Ishikawa (cell line): ENCODE data around the gene TBC1D2.
A peak's percentile ranks its signal among the peaks of the same experiment; 100 is the strongest.

Experiments used
- CEBPB ChIP-seq: IDR thresholded peaks from 2 replicates; pipeline ENCODE4 v1.6.1; 2012
- CREB1 ChIP-seq: IDR thresholded peaks from 2 replicates; pipeline ENCODE4 v1.6.1; 2012; ENCODE audit warnings: low read depth
- EGR1 ChIP-seq: IDR thresholded peaks from 2 replicates; pipeline ENCODE4 v1.6.1; 2012
- EP300 ChIP-seq: IDR thresholded peaks from 2 replicates; pipeline ENCODE4 v1.6.1; 2012; ENCODE audit warnings: borderline replicate concordance
- FOXM1 ChIP-seq: IDR thresholded peaks from 2 replicates; pipeline ENCODE4 v1.6.1; 2012; ENCODE audit warnings: low read depth, borderline replicate concordance
- MAX ChIP-seq: IDR thresholded peaks from 2 replicates; pipeline ENCODE4 v1.6.1; 2012
- NFIC ChIP-seq: IDR thresholded peaks from 2 replicates; pipeline ENCODE4 v1.6.1; 2012
- RAD21 ChIP-seq: IDR thresholded peaks from 2 replicates; pipeline ENCODE4 v1.6.1; 2012; ENCODE audit warnings: low read depth
- REST ChIP-seq: IDR thresholded peaks from 2 replicates; pipeline ENCODE4 v1.6.1; 2012; ENCODE audit warnings: low read depth, mild to moderate bottlenecking
- TAF1 ChIP-seq: IDR thresholded peaks from 2 replicates; pipeline ENCODE4 v1.6.1; 2012; ENCODE audit warnings: low read depth, mild to moderate bottlenecking
- TCF12 ChIP-seq: IDR thresholded peaks from 2 replicates; pipeline ENCODE4 v1.6.1; 2012; ENCODE audit warnings: low read depth
- TEAD4 ChIP-seq: IDR thresholded peaks from 2 replicates; pipeline ENCODE4 v1.6.1; 2012
- USF1 ChIP-seq: IDR thresholded peaks from 2 replicates; pipeline ENCODE4 v1.6.1; 2012
- YY1 ChIP-seq: IDR thresholded peaks from 2 replicates; pipeline ENCODE4 v1.6.1; 2012; ENCODE audit warnings: low read depth
- ZBTB7A ChIP-seq: IDR thresholded peaks from 2 replicates; pipeline ENCODE4 v1.6.1; 2012; ENCODE audit warnings: low read depth

TBC1D2 gene

GRCh38 chr9:98255578-98256296 lies at the start of gene TBC1D2:
Gene TBC1D2, minus strand, starts transcription at chr9:98255649. Its CDS starts 108 bp downstream, at chr9:98255541.
- TF ChIP-seq TAF1 (peak; percentile 63), ZBTB7A (no peak; the same call in 1 of the 2 replicates), RAD21 (no peak; the same call in 1 of the 2 replicates), NFIC (no peak; the same call in 1 of the 2 replicates), CEBPB (no peak), YY1 (peak; percentile 100), CREB1 (no peak), TCF12 (peak; percentile 50), USF1 (0 out of 2 replicates have a peak, but pooled peaks have one; percentile 18), FOXM1 (peak; percentile 60; the same call in 1 of the 2 replicates), EP300 (peak; percentile 29; the same call in 1 of the 2 replicates), TEAD4 (no peak), EGR1 (peak; percentile 86), REST (0 out of 2 replicates have a peak, but pooled peaks have one; percentile 11), MAX (peak; percentile 88)

- no peak for TF ChIP-seq CEBPB
Measured at GRCh38 chr9:98304381-98304780, 48.9 kb upstream of the TBC1D2 start.

GRCh38 chr9:98303633-98304125 lies 48.2 kb upstream of the TBC1D2 start:
- TF ChIP-seq FOXM1 = no peak
- no peak for TF ChIP-seq RAD21
- no peak for TF ChIP-seq EP300

GRCh38 chr9:98302938-98303632 lies 47.6 kb upstream of the TBC1D2 start:
- no peak for TF ChIP-seq TAF1
- no peak for TF ChIP-seq EP300
- TF ChIP-seq RAD21 = no peak
- no peak for TF ChIP-seq FOXM1
- TF ChIP-seq MAX = no peak

GRCh38 chr9:98302150-98302549 lies 46.7 kb upstream of the TBC1D2 start:
- TF ChIP-seq TCF12 = no peak
- no peak for TF ChIP-seq CREB1
- no peak for TF ChIP-seq MAX
- TF ChIP-seq TEAD4 = no peak
- TF ChIP-seq YY1 = no peak
- no peak for TF ChIP-seq FOXM1
- TF ChIP-seq TAF1 = no peak
- no peak for TF ChIP-seq REST
- TF ChIP-seq USF1 = no peak
- no peak for TF ChIP-seq CEBPB
- no peak for TF ChIP-seq EGR1
- TF ChIP-seq RAD21 = no peak

- TF ChIP-seq TAF1 (no peak), TCF12 (no peak), USF1 (no peak), CEBPB (no peak), RAD21 (no peak), NFIC (no peak), YY1 (no peak), REST (no peak)
Measured at GRCh38 chr9:98300611-98301010, 45.2 kb upstream of the TBC1D2 start.
